NCI-H146 treated with DMSO at 0.1 percent for 48 hours (cell line): ENCODE data around the gene OR11H1.
"Not testable (repeated sequence)": the region's sequence is repeated elsewhere in the genome, so short reads cannot be mapped to it uniquely, and the experiment has no call there.

ENCODE experiments used
- DNase-seq: peaks from one replicate; lab custom pipeline; 2025; ENCODE audit not compliant: unreplicated experiment; lab: John Stamatoyannopoulos, UW

OR11H1 gene

GRCh38 chr22:15527892-15528291 lies at the start of gene OR11H1:
Gene OR11H1 (plus strand): TSS chr22:15528192. CDS start chr22:15528192, 0 bp downstream.
- DNase-seq = not testable (repeated sequence)

- not testable (repeated sequence) for DNase-seq
Measured at GRCh38 chr22:15509967-15510366, 18.0 kb upstream of the OR11H1 start.

GRCh38 chr22:15515896-15516295 lies 12.1 kb upstream of the OR11H1 start:
- not testable (repeated sequence) for DNase-seq

GRCh38 chr22:15553767-15554166 lies 25.8 kb downstream of the OR11H1 start:
- DNase-seq = not testable (repeated sequence)

GRCh38 chr22:15563461-15563860 lies 35.5 kb downstream of the OR11H1 start:
- not testable (repeated sequence) for DNase-seq

GRCh38 chr22:15565063-15565462 lies 37.1 kb downstream of the OR11H1 start:
- DNase-seq = not testable (repeated sequence)
